Neuron (in vitro differentiated cells): ENCODE data around the gene KIAA1614.

ENCODE experiments used
- H2AFZ ChIP-seq: one replicate; pipeline ENCODE4 v1.6.1; 2013; ENCODE audit warnings: low read depth, mild to moderate bottlenecking, inconsistent platforms, low read length, moderate library complexity
- H3K27me3 ChIP-seq: one replicate; pipeline ENCODE4 v1.6.1; 2013; ENCODE audit warnings: low read length; ENCODE audit not compliant: insufficient read depth
- H3K36me3 ChIP-seq: one replicate; pipeline ENCODE4 v1.6.1; 2013; ENCODE audit warnings: low read length; ENCODE audit not compliant: insufficient read depth
- H3K4me1 ChIP-seq: one replicate; pipeline ENCODE4 v1.6.1; 2013; ENCODE audit warnings: low read length; ENCODE audit not compliant: insufficient read depth
- H3K4me3 ChIP-seq: 2 replicates; pipeline ENCODE4 v1.5.1; 2013; ENCODE audit warnings: mild to moderate bottlenecking, low read length, moderate library complexity
- H3K9me3 ChIP-seq: one replicate; pipeline ENCODE4 v1.6.1; 2013; ENCODE audit warnings: low read length

Gene KIAA1614

GRCh38 chr1:180970333-180971079 is 57.8 kb downstream of the KIAA1614 start:
- Histone ChIP-seq H3K4me1 (no peaks in the 10 kb centered on the region), H3K36me3 (peaks cover 60% of the 10 kb centered on the region), H3K27me3 (no peaks in the 10 kb centered on the region), H3K4me3 (no peak overlapping the region), H3K9me3 (no peaks in the 10 kb centered on the region), H2AFZ (no peak overlapping the region)

GRCh38 chr1:180971273-180971997 is 58.7 kb downstream of the KIAA1614 start:
- Histone ChIP-seq H2AFZ (no peak overlapping the region), H3K36me3 (peaks cover 63% of the 10 kb centered on the region), H3K9me3 (no peaks in the 10 kb centered on the region), H3K4me3 (no peak overlapping the region), H3K27me3 (no peaks in the 10 kb centered on the region), H3K4me1 (no peaks in the 10 kb centered on the region)

GRCh38 chr1:180973369-180973768 is 60.7 kb downstream of the KIAA1614 start:
- Histone ChIP-seq H3K27me3 (no peaks in the 10 kb centered on the region), H2AFZ (no peak overlapping the region), H3K4me1 (no peaks in the 10 kb centered on the region), H3K36me3 (peaks cover 72% of the 10 kb centered on the region), H3K4me3 (no peak overlapping the region), H3K9me3 (no peaks in the 10 kb centered on the region)

GRCh38 chr1:180974236-180974635 is 61.5 kb downstream of the KIAA1614 start:
- Histone ChIP-seq H3K4me1 (no peaks in the 10 kb centered on the region), H3K27me3 (no peaks in the 10 kb centered on the region), H3K36me3 (peaks cover 73% of the 10 kb centered on the region), H2AFZ (no peak overlapping the region), H3K9me3 (no peaks in the 10 kb centered on the region), H3K4me3 (no peak overlapping the region)

GRCh38 chr1:180975551-180975950 is 62.9 kb downstream of the KIAA1614 start:
- H2AFZ ChIP-seq = no peak overlapping the region

GRCh38 chr1:180976191-180976590 is 63.5 kb downstream of the KIAA1614 start:
- Histone ChIP-seq H3K4me1 (no peaks in the 10 kb centered on the region), H3K4me3 (no peak overlapping the region), H3K27me3 (no peaks in the 10 kb centered on the region), H3K9me3 (peaks cover 6% of the 10 kb centered on the region), H2AFZ (no peak overlapping the region), H3K36me3 (peaks cover 71% of the 10 kb centered on the region)

More at GRCh38 chr1:180975551-180975950, 62.9 kb downstream of the KIAA1614 start:
- Histone ChIP-seq H3K4me3 (no peak overlapping the region), H3K9me3 (peaks cover 2% of the 10 kb centered on the region), H3K4me1 (no peaks in the 10 kb centered on the region), H3K27me3 (no peaks in the 10 kb centered on the region), H3K36me3 (peaks cover 71% of the 10 kb centered on the region)

GRCh38 chr1:180976732-180977357 is 64.1 kb downstream of the KIAA1614 start:
- Histone ChIP-seq H2AFZ (no peak overlapping the region), H3K9me3 (peaks cover 6% of the 10 kb centered on the region), H3K27me3 (no peaks in the 10 kb centered on the region), H3K36me3 (peaks cover 71% of the 10 kb centered on the region), H3K4me1 (no peaks in the 10 kb centered on the region), H3K4me3 (no peak overlapping the region)

GRCh38 chr1:180981596-180982387 is 69.1 kb downstream of the KIAA1614 start:
- H3K4me3 ChIP-seq = no peak overlapping the region
- peaks cover 8% of the 10 kb centered on the region for H3K4me1 ChIP-seq
- H2AFZ ChIP-seq = no peak overlapping the region
- peaks cover 6% of the 10 kb centered on the region for H3K9me3 ChIP-seq
- peaks cover 77% of the 10 kb centered on the region for H3K36me3 ChIP-seq
- H3K27me3 ChIP-seq = no peaks in the 10 kb centered on the region

GRCh38 chr1:180982422-180982821 is 69.7 kb downstream of the KIAA1614 start:
- Histone ChIP-seq H3K4me1 (peaks cover 8% of the 10 kb centered on the region), H3K4me3 (no peak overlapping the region), H3K9me3 (peaks cover 8% of the 10 kb centered on the region), H3K27me3 (no peaks in the 10 kb centered on the region), H3K36me3 (peaks cover 78% of the 10 kb centered on the region), H2AFZ (no peak overlapping the region)

GRCh38 chr1:180988253-180988752 is 75.6 kb downstream of the KIAA1614 start:
- H3K9me3 ChIP-seq = peaks cover 5% of the 10 kb centered on the region
- H3K27me3 ChIP-seq = no peaks in the 10 kb centered on the region
- no peak overlapping the region for H3K4me3 ChIP-seq
- H3K36me3 ChIP-seq = peaks cover 91% of the 10 kb centered on the region
- H3K4me1 ChIP-seq = peaks cover 6% of the 10 kb centered on the region
- H2AFZ ChIP-seq = no peak overlapping the region

- no peaks in the 10 kb centered on the region for H3K27me3 ChIP-seq
- no peak overlapping the region for H3K4me3 ChIP-seq
- H3K36me3 ChIP-seq = peaks cover 57% of the 10 kb centered on the region
- H3K4me1 ChIP-seq = no peaks in the 10 kb centered on the region
- no peak overlapping the region for H2AFZ ChIP-seq
- H3K9me3 ChIP-seq = peaks cover 5% of the 10 kb centered on the region
Measured at GRCh38 chr1:180994262-180994661, 81.6 kb downstream of the KIAA1614 start.

- H3K27me3 ChIP-seq = no peaks in the 10 kb centered on the region
- no peak overlapping the region for H3K4me3 ChIP-seq
- H2AFZ ChIP-seq = no peak overlapping the region
- peaks cover 52% of the 10 kb centered on the region for H3K36me3 ChIP-seq
- H3K9me3 ChIP-seq = peaks cover 8% of the 10 kb centered on the region
- H3K4me1 ChIP-seq = no peaks in the 10 kb centered on the region
Measured at GRCh38 chr1:180997843-180998504, 85.3 kb downstream of the KIAA1614 start.
